Panc1 (cell line): ENCODE results near the gene TRIM8. TPM values are rescaled to one million over a fixed set of nuclear protein-coding genes. Genes with fewer than 3 reads are reported as not detected.

ENCODE experiments used
- ATAC-seq: fragments of 200-7000 bp; cut with Tn5 transposase; 2 replicates; pipeline ENCODE4 v1.9.1; 2020; ENCODE audit warnings: mild to moderate bottlenecking, moderate library complexity
- BruUV-seq: library from RNA; stranded (reverse); fragments of 400-500 nt; replicated peaks from 2 replicates; lab custom pipeline; 2021; lab: Mats Ljungman, UMichigan
- CTCF ChIA-PET: fragments of 300-600 bp; sonication (Branson Sonifier 250); formaldehyde crosslinking; loops from one replicate; lab custom pipeline; 2022; ENCODE audit warnings: antibody characterized with exemption; lab: Charles Lee
- POLR2A ChIA-PET: fragments of 300-600 bp; sonication (Branson Sonifier 250); formaldehyde crosslinking; loops from one replicate; lab custom pipeline; 2022; ENCODE audit warnings: antibody characterized with exemption; lab: Charles Lee
- DNase-seq: peaks from one replicate; pipeline ENCODE4 v3.0.0-alpha.2; 2010; ENCODE audit warnings: low read depth, low spot score
- H3K27ac ChIP-seq: 2 replicates; pipeline ENCODE4 v1.5.1; 2011; ENCODE audit warnings: mild to moderate bottlenecking, low read length, inconsistent platforms
- H3K27me3 ChIP-seq: fragments of 200-500 bp; sonication (Bioruptor generic); 2 replicates; pipeline ENCODE4 v1.6.0; 2014; ENCODE audit warnings: low read length, inconsistent platforms; ENCODE audit not compliant: control insufficient read depth, insufficient read depth
- H3K36me3 ChIP-seq: fragments of 200-500 bp; sonication (Bioruptor generic); 2 replicates; pipeline ENCODE4 v1.5.1; 2014; ENCODE audit warnings: inconsistent platforms, mild to moderate bottlenecking, low read length, moderate library complexity; ENCODE audit not compliant: control insufficient read depth, insufficient read depth
- H3K4me1 ChIP-seq: 2 replicates; pipeline ENCODE4 v1.5.1; 2011; ENCODE audit warnings: inconsistent platforms, mild to moderate bottlenecking, low read length, moderate library complexity; ENCODE audit not compliant: control insufficient read depth, insufficient read depth
- H3K4me3 ChIP-seq, 2 experiments: 2 replicates each; pipeline ENCODE4 v1.5.1; 2011 to 2012; ENCODE audit warnings: low read depth in 2 of 2, low read length in 2 of 2, mild to moderate bottlenecking in 2 of 2, inconsistent platforms in 1 of 2, moderate library complexity in 1 of 2
- H3K9me3 ChIP-seq: fragments of 200-500 bp; sonication (Bioruptor generic); 2 replicates; pipeline ENCODE4 v1.5.1; 2014; ENCODE audit warnings: low read depth, mild to moderate bottlenecking, inconsistent platforms, low read length, moderate library complexity; ENCODE audit not compliant: control insufficient read depth, insufficient read depth
- POLR2AphosphoS5 ChIP-seq: IDR thresholded peaks from 2 replicates; pipeline ENCODE4 v1.6.1; 2012; ENCODE audit warnings: mild to moderate bottlenecking, low read depth, low read length, moderate library complexity
- SIN3A ChIP-seq: IDR thresholded peaks from 2 replicates; pipeline ENCODE4 v1.6.1; 2012; ENCODE audit warnings: low read depth, mild to moderate bottlenecking, low read length, moderate library complexity, borderline replicate concordance; ENCODE audit not compliant: insufficient read depth
- TCF7L2 ChIP-seq: IDR thresholded peaks from 2 replicates; pipeline ENCODE4 v1.6.1; 2011; ENCODE audit warnings: mild to moderate bottlenecking, low read depth, low read length, inconsistent platforms
- in situ Hi-C: cut with HindIII; loops from 2 replicates; pipeline ENCODE4 v1.10.0; 2016; ENCODE audit warnings: low sequenced_read_pairs, low pct_unique_long_range_greater_than_20kb
- intact Hi-C: fragments of 100-400 bp; cut with micrococcal nuclease; formaldehyde crosslinking; loops from one replicate; pipeline ENCODE4 v1.10.0; 2022; ENCODE audit not compliant: unreplicated experiment
- total RNA-seq: library from RNA; stranded (reverse); gene quantifications from one replicate; pipeline ENCODE4 v1.2.1, GENCODE V29; 2021; ENCODE audit not compliant: unreplicated experiment
- TF ChIP-seq, protein P1 (sequence below), 2 experiments: IDR thresholded peaks; 2 replicates each; pipeline ENCODE4 v1.6.1; 2011 to 2012; ENCODE audit warnings: low read depth in 2 of 2, control low read depth in 1 of 2, low read length in 1 of 2, mild to moderate bottlenecking in 1 of 2, moderate library complexity in 1 of 2; ENCODE audit not compliant: insufficient read depth in 1 of 2
- TF ChIP-seq, protein P2 (sequence below): fragments of 450-650 bp; IDR thresholded peaks from 2 replicates; pipeline ENCODE4 v1.5.1; 2017; ENCODE audit warnings: mild to moderate bottlenecking

Gene TRIM8
- total RNA-seq, 1 experiment from 2014 or later = 54.4 TPM

DNA sequence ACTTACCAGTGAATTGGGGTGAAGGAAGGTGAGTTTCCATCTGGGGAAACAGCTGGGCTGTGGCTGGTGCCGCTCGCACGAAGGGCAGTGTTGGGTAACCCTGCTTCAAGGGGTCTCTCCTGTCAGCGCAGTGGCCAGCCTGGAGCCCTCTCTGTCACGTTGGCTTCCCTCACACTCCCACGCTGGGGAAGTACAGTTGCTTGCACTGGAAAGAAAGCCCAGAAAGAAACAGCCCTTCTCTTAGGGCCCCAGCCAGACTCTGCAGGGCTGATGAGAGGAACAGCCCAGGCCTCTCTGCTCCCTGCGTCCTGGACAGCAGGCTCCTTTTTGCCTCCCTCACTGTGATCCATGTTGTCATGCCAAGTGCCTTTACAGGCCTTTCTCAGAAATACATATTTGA, 40.3 kb upstream of the TRIM8 start:
- Histone ChIP-seq H3K4me3 (no peak overlapping the region), H3K36me3 (no peaks in the 10 kb centered on the region), H3K9me3 (no peaks in the 10 kb centered on the region), H3K27ac (no peak overlapping the region), H3K27me3 (no peaks in the 10 kb centered on the region), H3K4me1 (peaks cover 10% of the 10 kb centered on the region)
- in situ Hi-C loops (no loop called here), intact Hi-C loops (no loop called here)
- TF ChIP-seq, protein P1, sequence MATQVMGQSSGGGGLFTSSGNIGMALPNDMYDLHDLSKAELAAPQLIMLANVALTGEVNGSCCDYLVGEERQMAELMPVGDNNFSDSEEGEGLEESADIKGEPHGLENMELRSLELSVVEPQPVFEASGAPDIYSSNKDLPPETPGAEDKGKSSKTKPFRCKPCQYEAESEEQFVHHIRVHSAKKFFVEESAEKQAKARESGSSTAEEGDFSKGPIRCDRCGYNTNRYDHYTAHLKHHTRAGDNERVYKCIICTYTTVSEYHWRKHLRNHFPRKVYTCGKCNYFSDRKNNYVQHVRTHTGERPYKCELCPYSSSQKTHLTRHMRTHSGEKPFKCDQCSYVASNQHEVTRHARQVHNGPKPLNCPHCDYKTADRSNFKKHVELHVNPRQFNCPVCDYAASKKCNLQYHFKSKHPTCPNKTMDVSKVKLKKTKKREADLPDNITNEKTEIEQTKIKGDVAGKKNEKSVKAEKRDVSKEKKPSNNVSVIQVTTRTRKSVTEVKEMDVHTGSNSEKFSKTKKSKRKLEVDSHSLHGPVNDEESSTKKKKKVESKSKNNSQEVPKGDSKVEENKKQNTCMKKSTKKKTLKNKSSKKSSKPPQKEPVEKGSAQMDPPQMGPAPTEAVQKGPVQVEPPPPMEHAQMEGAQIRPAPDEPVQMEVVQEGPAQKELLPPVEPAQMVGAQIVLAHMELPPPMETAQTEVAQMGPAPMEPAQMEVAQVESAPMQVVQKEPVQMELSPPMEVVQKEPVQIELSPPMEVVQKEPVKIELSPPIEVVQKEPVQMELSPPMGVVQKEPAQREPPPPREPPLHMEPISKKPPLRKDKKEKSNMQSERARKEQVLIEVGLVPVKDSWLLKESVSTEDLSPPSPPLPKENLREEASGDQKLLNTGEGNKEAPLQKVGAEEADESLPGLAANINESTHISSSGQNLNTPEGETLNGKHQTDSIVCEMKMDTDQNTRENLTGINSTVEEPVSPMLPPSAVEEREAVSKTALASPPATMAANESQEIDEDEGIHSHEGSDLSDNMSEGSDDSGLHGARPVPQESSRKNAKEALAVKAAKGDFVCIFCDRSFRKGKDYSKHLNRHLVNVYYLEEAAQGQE (IDR thresholded peaks at IDR 0.05; ENCODE audit: insufficient read depth in 1 of 2, low read depth in 2 of 2, low read length in 1 of 2) = no peak
- TF ChIP-seq SIN3A = no peak
- TF ChIP-seq POLR2AphosphoS5 = no peak
- TF ChIP-seq, protein P2, sequence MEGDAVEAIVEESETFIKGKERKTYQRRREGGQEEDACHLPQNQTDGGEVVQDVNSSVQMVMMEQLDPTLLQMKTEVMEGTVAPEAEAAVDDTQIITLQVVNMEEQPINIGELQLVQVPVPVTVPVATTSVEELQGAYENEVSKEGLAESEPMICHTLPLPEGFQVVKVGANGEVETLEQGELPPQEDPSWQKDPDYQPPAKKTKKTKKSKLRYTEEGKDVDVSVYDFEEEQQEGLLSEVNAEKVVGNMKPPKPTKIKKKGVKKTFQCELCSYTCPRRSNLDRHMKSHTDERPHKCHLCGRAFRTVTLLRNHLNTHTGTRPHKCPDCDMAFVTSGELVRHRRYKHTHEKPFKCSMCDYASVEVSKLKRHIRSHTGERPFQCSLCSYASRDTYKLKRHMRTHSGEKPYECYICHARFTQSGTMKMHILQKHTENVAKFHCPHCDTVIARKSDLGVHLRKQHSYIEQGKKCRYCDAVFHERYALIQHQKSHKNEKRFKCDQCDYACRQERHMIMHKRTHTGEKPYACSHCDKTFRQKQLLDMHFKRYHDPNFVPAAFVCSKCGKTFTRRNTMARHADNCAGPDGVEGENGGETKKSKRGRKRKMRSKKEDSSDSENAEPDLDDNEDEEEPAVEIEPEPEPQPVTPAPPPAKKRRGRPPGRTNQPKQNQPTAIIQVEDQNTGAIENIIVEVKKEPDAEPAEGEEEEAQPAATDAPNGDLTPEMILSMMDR = no peak
- no peak for TF ChIP-seq TCF7L2
- ChIA-PET CTCF (no interaction called here), POLR2A (no interaction called here)
- no TSS peak for BruUV-seq
- DNase-seq (no peak), ATAC-seq (peak; percentile 70)

DNA sequence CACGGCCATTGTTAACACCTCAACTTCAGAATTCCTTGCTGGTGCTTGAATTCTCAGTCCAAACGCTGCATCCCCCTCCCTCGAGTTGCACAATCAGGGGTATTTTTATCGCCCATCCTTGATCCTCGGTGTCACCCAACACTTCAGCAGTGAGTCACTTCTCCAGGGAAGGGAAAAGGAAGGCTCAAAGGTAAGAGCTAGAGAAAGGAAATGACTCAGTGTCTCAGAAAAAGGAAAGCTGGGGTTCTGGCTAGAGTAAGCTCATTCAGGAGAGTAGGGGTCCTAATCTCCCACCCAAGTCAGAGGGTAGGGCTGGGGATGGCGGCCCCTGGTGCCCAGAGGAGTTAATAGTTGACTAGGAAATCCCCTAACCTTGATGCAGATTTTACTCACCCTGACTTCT, 39.8 kb upstream of the TRIM8 start:
- in situ Hi-C loops = no loop called here
- CTCF ChIA-PET = no interaction called here

DNA sequence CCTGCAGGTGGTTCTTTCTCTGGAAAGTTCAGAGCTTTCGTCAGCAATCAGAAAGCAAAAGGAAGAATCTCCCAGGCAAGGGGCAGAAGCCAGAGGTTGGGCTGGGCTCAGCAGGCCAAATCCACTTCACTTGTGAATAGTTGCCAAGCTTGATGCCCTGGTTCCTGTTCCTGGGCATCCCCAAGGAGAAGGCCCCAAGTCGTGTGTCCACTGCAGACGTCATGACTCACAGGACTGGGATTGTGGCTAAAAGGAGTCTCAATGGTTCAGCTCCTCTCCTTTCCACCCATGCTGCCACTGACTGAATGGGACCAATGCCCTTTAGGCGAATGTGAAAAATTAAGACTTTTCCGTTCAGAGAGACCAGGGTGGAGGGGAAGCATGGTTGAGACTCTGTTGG, 38.6 kb upstream of the TRIM8 start:
- Histone ChIP-seq H3K9me3 (no peaks in the 10 kb centered on the region), H3K36me3 (no peaks in the 10 kb centered on the region), H3K4me3 (no peak overlapping the region), H3K4me1 (peaks cover 7% of the 10 kb centered on the region; the same call in 1 of the 2 replicates), H3K27ac (no peak overlapping the region), H3K27me3 (no peaks in the 10 kb centered on the region)
- no TSS peak for BruUV-seq
- DNase-seq (no peak), ATAC-seq (no peak)
- no peak for TF ChIP-seq POLR2AphosphoS5
- TF ChIP-seq, protein P2 = no peak
- intact Hi-C loops = no loop called here
- in situ Hi-C loops = no loop called here
- ChIA-PET POLR2A (no interaction called here), CTCF (interaction anchor here (0.5 kb wide), 1 partner anchor 156 kb away, joined by 6 read pairs; no protein-coding TSS in a partner anchor)

More for the DNA sequence above, 39.8 kb upstream of the TRIM8 start:
- no peak overlapping the region for H3K4me3 ChIP-seq
- BruUV-seq = no TSS peak
- no peaks in the 10 kb centered on the region for H3K9me3 ChIP-seq
- no peak overlapping the region for H3K27ac ChIP-seq
- TF ChIP-seq TCF7L2 = no peak
- ATAC-seq = peak; percentile 76
- H3K4me1 ChIP-seq = peaks cover 9% of the 10 kb centered on the region
- H3K27me3 ChIP-seq = no peaks in the 10 kb centered on the region
- POLR2A ChIA-PET = no interaction called here
- H3K36me3 ChIP-seq = no peaks in the 10 kb centered on the region
- intact Hi-C loops = no loop called here
- peak; percentile 33 for DNase-seq
